A204.1 (cell line): ENCODE results near the gene COPZ1.

ENCODE experiments used
- FAIRE-seq: peaks from 2 replicates; lab custom pipeline; 2012; peaks lifted over from hg19 to GRCh38; lab: Jason Lieb, UNC

The COPZ1 gene

DNA sequence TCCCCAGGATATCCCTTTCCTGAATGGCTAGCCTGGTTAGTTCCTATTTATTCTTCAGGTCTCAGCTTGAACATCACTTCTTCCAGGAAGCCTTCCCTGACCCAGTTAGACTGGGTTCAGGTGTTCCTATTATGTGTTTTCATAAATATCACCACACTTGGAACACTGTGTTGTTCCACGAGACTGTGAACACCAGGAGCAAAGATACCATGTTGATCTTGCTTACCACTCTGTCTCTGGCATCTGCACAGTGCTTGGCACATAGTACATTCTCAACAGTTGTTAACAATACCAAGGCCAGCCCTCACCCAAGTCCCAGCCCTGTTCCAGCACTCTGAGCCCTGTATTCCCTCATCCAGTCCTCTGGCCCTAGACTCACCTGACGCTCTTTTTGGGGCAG is 73.3 kb downstream of the COPZ1 start:
- no peak for FAIRE-seq

GRCh38 chr12:54398995-54399793 is 74.3 kb downstream of the COPZ1 start:
- no peak for FAIRE-seq

- no peak for FAIRE-seq
Observed at GRCh38 chr12:54401119-54401518, 76.2 kb downstream of the COPZ1 start.
